Fibroblast of mammary gland (primary cell): Measurements from ENCODE around the gene SART3.

Experiments used
- DNase-seq: peaks from one replicate; pipeline ENCODE4 v3.0.0-alpha.2; 2010; ENCODE audit warnings: low read depth
- H3K4me3 ChIP-seq: 2 replicates; pipeline ENCODE4 v1.5.1; 2011; ENCODE audit warnings: low read depth, mild to moderate bottlenecking, low read length, moderate library complexity; ENCODE audit not compliant: control insufficient read depth
- TF ChIP-seq, protein P1 (sequence below): conservative IDR thresholded peaks from 2 replicates; pipeline ENCODE4 v1.5.1; 2011; ENCODE audit warnings: low read depth, low read length, inconsistent platforms; ENCODE audit not compliant: control insufficient read depth, insufficient read depth

The SART3 gene

DNA sequence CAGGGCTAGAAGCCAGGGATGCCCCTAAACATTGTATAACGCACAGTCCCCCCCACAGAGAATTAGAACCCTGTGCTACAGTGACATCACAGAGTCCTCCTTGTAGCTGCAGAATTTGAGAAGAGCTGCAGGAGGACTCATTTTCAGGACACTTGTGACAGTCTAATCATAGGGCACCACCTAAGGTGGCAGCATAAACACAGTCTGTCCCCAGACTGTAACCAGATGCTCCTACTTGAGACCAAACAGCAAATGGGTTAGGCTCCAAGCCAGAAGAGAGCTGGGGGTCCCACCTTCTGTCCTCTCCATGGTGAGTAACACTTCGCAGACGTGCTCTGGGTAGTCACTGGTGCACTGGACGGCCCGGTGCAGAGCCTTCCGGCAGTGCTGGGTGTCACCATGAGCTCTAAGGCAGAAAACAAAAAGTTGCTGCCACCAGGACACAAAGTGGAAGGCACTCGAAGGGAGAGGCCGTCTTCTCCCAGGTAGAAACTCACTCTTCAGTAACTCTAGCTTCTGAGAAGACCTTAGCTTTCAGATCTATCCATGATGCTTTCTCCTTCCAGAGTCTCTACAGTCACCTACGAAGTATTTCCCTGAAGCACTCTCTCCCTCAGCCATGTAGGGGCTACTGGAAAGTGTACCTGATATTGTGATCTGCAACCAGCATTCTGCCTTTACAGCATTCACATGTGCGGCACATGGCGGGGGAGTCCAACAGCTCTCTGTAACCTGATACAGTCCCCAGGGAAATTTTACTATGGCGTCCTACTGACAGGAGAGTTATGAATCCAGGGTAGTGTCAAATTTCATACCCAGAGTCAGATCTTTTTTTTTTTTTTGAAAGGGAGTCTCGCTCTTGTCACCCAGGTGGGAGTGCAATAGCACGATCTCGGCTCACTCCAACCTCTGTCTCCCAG lies 28.8 kb downstream of the SART3 start:
- TF ChIP-seq, protein P1, sequence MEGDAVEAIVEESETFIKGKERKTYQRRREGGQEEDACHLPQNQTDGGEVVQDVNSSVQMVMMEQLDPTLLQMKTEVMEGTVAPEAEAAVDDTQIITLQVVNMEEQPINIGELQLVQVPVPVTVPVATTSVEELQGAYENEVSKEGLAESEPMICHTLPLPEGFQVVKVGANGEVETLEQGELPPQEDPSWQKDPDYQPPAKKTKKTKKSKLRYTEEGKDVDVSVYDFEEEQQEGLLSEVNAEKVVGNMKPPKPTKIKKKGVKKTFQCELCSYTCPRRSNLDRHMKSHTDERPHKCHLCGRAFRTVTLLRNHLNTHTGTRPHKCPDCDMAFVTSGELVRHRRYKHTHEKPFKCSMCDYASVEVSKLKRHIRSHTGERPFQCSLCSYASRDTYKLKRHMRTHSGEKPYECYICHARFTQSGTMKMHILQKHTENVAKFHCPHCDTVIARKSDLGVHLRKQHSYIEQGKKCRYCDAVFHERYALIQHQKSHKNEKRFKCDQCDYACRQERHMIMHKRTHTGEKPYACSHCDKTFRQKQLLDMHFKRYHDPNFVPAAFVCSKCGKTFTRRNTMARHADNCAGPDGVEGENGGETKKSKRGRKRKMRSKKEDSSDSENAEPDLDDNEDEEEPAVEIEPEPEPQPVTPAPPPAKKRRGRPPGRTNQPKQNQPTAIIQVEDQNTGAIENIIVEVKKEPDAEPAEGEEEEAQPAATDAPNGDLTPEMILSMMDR, result no peak
- no peak for DNase-seq
- H3K4me3 ChIP-seq, result no peak overlapping the region

DNA sequence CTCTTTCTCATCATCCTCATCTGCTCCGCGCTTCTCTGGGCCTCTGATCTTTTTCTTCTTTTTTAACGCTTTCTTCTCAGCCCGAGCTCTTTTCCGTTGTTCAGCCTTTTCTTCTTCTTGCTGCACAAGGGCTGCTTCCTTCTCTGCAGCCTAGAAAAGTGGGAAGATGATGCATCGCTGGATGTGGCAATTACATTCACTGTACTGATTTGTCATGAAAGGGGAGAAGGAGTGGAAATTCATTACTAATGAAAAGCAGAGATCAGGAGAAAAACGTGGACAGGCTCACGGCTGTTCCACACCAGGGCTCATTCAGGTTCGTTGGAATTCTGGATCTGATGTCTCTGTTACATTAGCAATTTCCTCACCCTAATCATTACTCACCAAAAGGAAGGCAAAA lies 30.8 kb downstream of the SART3 start:
- TF ChIP-seq, protein P1, result no peak
- peak; percentile 26 for DNase-seq

GRCh38 chr12:108527166-108527496 lies 33.8 kb downstream of the SART3 start:
- no peak for DNase-seq
- TF ChIP-seq, protein P1, result no peak
- H3K4me3 ChIP-seq, result no peak overlapping the region

More for the DNA sequence above, 30.8 kb downstream of the SART3 start:
- H3K4me3 ChIP-seq, result no peak overlapping the region

- H3K4me3 ChIP-seq, result no peak overlapping the region
- TF ChIP-seq, protein P1, result peak; percentile 8
- DNase-seq, result peak; percentile 44
Observed at GRCh38 chr12:108526482-108527165, 34.3 kb downstream of the SART3 start.

DNA sequence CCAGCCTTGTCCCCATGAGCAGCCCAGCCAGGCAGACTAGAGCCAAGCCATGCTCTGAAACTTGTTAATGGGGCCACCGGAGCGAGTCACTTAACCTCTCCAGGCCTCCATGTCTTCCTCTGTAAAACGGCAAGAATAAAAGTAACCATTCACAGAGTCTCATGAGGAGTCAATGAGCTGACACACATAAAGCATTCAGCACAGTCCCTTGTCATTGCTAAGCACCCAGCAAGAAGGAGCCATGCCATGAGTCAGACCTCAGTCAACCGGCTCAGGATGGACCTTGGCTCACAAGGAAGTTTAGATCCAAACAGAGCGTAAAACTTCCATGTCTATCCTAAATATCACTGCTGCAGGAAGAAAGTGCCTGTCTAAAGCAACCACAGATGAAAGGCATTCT lies 35.3 kb downstream of the SART3 start:
- no peak overlapping the region for H3K4me3 ChIP-seq
- DNase-seq, result peak; percentile 75
- TF ChIP-seq, protein P1, result no peak

GRCh38 chr12:108523365-108523764 lies 37.6 kb downstream of the SART3 start:
- TF ChIP-seq, protein P1, result no peak

More at GRCh38 chr12:108523365-108523764, 37.6 kb downstream of the SART3 start:
- no peak for DNase-seq
- H3K4me3 ChIP-seq, result no peak overlapping the region
